Dermis blood vessel endothelial cell (primary cell): ENCODE measurements around the gene TIMM44. TPM values are rescaled to one million over a fixed set of nuclear protein-coding genes. Genes with fewer than 3 reads are reported as not detected.
"Not testable (repeated sequence)": the region's sequence is repeated elsewhere in the genome, so short reads cannot be mapped to it uniquely, and the experiment has no call there.

ENCODE experiments used
- DNase-seq: peaks from one replicate; pipeline ENCODE4 v3.0.0; 2010
- total RNA-seq: library from RNA; depleted of rRNA; stranded (reverse); fragments of >200 nt; gene quantifications from 2 replicates; pipeline ENCODE4 v1.2.3, GENCODE V29; 2014

Gene TIMM44
- total RNA-seq, 1 donor from 2014 or later = 53.4 TPM

DNA sequence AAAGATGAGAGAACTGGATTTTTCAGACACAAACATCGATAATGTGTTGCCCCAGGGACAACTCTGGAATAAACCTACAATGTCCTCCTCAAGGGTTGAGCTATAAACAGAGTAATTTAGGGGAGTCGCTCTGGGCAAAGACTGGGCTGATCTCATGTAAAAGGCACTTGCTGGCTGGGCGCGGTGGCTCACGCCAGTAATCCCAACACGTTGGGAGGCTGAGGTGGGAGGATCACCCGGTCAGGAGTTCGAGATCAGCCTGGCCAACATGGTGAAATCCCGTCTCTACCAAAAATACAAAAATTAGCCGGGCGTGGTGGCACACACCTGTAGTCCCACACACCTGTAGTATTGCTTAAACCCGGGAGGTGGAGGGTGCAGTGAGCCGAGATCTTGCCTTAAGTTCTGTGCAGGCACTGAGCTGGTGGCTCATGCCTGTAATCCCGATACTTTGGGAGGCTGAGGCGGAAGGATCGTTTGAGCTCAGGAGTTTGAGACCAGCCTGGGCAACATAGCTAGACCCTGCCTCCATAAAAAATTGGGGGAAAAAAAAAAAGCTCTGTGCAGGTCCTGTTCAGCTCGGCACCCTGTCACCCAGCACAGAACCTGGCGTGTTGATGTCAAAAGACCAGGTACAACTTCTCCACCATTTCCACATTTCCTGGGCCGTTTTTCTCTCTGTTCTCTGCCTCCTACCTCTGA is 1.4 kb downstream of the TIMM44 start:
- no peak for DNase-seq

DNA sequence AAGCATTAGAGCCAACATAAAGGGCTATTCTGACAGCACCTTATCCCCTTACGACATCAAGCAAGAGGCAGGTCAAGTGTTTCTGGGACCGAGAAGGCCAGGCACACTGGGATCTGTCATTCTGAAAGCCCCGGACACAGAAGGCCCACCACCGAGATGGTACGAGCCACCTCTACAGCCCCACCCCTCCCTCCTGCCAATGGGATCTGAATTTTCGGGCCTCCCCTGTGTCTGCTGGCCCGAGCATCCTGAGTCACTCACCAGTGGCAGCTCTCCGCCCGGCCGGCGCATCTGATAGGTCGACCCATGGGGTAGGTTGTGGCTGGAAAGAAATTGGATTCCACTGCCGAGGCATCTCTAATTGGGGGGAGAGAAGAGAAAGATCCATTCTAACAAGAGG is 2.6 kb downstream of the TIMM44 start:
- DNase-seq = no peak

DNA sequence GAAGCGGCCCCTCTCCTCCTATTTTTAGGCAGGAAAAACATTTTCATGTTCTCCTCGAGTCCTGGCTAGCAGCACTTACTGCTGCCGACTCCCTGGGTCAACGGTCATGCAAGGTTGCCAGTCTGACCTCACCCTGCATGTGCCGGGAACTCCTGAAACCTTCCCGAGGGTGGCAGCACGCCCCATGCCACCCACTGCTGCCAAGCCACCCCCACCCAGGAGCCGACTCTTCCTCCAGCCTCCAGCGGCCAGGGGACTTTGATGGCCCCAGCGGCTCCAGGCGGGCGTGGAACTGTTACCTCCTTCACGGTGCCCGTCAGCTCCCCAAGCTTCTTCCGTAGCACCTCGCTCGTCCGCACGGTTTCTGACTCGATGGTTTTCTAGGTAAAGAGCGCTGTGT is 8.7 kb downstream of the TIMM44 start:
- no peak for DNase-seq

DNA sequence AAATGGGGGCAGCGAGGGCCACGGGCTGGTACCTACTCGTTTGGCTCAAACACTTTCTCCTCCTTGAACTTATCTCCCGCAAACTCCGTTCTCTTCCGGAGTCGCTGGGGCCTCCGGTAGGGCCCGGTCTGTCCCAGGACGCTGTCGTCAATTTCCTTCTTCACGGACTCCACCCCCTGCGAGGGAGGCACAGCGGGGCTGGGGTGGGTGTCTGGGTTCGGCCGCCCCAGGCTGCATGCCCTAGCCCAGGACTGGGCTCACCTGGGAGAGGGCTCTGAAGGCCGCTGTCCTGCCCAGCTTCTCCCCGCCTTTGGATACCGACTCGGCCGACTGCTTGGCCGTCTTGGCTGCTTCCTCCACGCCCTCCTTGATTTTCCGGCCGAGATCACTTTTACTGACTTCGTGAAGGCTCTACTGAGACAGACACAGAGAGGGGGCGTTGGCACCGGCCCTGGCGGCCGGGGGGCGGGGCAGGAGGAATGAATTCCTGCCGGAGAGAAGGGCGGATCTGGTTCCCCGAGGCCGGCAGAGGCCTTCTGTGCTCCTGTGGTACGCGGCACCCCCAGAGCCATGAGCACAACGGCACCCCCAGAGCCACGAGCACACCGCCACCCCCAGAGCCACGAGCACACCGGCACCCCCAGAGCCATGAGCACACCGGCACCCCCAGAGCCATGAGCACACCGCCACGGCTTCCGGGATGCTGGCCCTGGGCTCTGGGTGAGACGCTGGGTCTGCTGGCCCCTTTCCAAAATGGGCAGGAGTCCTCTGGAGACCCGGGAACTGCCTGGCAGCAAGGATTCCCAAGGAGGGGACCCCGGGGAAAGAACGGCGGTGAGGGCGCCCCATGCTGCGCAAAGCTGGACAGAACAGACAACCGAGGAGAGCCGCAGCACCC is 9.4 kb downstream of the TIMM44 start:
- no peak for DNase-seq

DNA sequence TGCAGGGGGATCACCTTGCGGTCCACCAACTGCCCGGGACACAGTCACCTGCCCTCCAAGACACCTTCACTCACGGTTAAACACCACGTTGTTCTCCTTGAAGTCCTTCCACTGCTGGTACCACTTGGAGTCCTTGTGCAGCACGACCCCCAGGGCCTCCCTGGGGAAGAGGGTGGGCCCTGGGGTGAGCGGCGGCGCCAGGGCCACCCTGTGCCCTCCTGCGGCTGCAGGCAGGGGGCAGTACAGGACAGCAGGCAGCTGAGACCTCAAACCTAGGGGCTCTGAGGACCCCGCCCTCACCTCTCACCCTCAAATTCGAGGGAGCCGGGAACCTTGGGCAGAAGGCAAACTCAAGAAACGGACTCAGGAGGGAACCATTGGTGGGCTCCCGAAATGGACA is 10.1 kb downstream of the TIMM44 start:
- no peak for DNase-seq

DNA sequence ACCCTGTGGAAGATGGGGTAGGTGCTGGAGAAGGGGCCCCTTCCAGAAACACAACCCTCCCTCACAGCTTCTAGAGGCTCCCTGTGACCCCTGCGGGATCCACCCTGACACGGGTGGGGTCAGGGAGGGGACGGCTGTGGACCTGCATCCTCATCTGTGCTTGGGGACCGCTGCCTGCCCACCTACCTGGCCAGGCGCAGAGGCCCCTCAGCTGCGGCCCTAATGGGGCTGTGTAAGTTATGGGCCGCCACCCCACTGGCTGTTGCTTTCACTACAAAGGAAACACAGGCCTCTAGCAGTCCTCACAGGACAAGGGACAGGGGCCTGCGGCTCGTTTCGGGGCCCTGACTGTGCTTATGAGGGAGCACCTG is 10.6 kb downstream of the TIMM44 start:
- no peak for DNase-seq

DNA sequence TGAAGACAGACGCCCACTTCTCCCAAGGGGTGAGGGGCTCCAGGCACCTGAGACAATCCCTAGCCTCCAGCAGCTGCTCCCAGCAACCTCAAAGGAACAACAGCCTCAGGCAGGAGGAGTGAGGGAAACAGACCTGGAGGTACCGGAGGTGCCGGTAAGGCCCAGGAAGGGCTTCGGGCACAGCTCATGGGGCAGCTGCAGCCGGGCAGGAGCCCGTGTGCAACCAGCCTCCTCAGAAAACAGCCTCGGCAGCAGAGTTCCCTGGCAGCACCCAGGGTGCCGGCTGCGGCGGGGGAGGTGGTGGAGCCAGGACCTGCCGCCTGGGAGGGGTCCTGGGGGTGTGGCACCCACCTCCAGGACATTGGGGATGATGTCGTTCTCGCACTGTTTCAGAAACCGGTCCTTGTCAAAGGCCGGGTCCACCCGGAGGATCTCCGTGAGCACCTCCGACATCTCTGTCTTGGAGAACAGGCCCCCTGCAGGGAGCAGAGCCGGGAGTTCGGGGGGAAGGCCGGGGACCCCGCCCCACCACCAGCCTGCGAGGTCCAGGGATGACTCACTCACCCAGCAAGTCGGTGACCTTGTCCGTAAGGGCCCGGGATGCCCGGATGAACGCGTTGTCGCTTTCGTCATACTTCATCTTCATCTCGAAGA is 11.1 kb downstream of the TIMM44 start:
- DNase-seq = no peak

DNA sequence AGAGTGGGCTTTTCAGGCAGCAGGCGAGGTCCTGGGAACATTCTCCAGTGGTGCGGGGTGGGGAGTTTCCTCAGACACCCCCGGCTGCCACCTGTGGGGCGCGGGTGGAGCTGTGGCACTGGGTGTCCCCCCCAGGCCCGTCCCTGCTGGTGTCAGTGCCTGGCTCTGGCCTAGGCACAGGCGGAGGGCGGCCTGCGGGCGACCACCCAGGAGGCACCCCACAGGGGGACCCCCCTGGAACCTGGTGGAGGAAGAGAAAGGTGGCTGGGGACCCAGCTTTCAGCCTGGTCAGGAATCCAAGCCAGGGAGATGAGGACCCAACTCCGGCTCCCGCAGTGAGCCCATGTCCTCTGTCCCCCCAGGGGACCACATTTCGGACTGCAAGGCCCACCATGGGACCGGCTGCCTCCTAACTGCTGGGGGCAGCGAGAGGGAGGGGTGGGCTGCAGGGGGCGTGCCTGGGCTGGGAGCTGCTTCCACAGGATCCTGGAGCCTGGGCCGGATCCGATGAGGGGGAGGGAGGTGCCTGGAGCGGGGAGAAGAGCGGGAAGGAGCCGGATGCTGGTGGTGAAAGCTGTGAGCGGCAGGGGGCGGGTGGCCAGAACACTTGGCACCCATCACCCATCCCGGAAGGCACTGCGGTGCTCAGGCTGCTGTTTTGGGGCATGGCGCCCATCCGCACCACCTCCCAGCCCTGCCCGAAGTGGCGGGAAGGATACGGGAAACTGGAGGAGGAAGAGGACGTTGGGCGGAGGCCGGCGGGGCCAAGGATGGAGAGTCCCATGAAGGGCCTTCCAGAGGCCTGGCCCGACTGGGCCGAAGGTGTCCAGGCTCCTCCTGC is 12.0 kb downstream of the TIMM44 start:
- no peak for DNase-seq

DNA sequence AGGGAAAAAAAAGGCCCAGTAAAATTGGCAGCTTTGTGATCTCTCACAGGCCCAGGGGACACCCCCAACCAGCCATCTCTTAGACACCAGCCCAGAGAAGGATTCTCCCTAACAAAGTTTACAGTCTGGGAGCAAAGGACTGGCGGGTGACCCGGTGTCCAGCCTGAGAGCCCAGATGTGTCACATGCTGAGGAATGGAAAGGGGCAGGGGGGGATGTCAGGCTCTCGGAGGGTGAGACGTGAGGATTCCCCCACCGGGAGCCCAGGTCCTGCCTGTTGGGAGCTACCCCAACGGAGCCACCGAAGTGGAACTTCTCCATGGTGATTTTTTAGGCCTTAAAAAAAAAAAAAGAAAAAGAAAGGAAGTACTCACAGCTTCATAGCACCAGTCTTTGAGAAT is 12.7 kb downstream of the TIMM44 start:
- DNase-seq = no peak

DNA sequence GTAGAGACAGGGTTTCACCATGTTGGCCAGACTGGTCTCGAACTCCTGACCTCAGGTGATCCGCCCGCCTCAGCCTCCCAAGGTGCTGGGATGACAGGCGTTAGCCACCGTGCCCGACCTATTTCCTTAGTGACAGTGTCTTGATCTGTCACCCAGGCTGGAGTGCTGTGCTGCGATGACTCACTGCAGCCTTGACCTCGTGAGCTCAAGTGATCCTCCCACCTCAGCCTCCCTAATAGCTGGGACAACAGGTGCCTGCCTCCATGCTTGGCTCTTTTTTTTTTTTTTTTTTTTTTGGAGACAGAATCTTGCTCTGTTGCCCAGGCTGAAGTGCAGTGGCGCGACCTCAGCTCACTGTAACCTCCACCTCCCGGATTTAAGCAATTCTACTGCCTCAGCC is 13.4 kb downstream of the TIMM44 start:
- DNase-seq = not testable (repeated sequence)

DNA sequence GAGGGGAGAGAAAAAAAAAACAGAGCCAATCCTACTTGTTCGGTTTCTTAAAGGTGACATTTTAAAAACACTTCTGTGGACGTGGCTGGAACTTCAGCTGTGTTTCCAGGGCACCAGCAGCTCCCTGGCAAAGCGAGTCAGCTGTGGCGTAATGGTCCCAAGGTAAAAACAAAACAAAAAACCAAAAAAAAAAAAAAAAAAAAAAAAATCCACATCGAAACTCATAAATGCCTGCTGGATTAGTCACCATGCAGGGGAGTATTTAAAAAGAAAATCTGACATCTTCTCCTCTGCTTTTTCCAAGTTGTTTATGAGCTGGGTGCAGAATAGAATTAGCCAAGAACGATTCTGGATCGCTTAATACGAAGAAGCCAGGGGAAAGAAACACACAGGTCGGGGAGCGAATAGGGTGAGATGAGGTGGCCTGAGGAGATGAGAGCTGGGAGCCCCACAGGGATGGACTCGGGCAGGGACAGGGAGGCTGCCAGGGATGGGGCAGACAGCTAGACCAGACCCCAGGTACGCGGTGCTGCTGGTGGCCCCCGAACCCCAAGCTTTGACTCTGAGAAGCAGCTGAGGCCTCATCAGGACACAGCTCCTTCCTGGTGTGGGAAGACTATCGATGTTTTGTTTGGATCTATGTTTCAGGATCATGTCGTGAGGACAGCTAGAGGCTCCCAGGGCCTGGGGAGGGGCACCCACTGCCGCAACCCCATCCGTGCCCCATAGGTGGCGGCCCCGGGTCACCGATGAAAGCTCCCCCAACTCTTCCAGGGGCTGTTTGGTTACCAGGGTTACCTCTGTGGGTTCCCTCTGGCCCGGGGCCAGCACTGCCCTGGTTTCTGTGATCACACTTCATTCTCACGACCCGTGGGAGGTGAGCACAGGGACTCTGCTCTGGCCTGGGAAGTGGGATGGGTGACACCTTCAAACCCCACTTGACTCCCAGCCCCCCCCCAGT is 14.4 kb downstream of the TIMM44 start:
- peak; percentile 72 for DNase-seq

DNA sequence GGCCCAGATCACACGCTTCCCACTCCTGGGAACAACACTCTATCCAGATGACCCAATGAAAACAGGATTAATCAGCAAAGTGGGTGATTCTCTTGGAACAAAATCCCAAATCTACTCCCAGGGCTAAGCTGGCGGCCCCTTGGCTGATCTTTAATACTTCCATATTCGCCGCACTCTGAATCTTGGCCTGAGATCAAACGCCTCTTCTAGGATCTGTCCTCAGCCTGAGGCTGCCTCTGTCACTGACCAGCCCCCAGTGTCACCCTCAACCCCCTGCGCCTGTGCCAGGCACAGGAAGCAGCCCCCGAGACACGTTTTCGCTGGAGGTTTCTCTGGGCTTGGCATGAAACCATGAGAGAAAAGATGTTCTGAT is 15.1 kb downstream of the TIMM44 start:
- no peak for DNase-seq

DNA sequence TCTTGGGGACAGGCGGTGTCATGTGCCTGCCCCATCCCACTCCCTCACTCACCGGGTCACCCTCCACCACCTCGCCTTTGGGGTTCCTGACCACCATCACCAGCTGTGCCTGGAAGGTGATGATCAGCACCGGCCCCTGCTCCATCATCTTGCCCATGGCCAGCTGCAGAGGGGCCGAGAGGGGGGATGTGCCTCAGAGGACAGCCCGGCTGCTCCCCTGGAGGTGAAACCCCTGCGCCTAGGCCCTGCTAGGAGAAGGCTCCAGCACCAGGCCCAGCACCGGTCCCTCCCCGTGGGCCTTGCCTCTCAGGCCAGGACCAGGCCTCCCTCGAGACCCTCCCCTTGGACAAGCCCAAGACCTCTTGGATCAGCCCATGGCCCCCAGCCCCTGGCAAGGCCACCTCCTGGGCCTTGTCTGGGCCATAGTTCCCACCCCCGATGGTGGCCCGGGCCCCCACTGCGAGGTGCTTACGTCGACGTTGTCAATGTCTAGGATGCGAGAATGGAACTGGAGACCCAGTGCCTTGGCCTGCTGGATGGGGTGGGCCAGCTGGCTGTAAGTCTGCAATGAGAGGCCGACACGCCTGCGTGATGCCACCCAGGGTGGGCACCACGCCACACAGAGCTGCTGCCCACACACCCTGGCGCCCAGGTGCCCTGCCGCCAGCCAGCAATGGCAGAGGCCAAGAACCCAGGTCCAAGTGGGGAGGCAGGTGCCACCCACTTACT is 15.7 kb downstream of the TIMM44 start:
- no peak for DNase-seq

DNA sequence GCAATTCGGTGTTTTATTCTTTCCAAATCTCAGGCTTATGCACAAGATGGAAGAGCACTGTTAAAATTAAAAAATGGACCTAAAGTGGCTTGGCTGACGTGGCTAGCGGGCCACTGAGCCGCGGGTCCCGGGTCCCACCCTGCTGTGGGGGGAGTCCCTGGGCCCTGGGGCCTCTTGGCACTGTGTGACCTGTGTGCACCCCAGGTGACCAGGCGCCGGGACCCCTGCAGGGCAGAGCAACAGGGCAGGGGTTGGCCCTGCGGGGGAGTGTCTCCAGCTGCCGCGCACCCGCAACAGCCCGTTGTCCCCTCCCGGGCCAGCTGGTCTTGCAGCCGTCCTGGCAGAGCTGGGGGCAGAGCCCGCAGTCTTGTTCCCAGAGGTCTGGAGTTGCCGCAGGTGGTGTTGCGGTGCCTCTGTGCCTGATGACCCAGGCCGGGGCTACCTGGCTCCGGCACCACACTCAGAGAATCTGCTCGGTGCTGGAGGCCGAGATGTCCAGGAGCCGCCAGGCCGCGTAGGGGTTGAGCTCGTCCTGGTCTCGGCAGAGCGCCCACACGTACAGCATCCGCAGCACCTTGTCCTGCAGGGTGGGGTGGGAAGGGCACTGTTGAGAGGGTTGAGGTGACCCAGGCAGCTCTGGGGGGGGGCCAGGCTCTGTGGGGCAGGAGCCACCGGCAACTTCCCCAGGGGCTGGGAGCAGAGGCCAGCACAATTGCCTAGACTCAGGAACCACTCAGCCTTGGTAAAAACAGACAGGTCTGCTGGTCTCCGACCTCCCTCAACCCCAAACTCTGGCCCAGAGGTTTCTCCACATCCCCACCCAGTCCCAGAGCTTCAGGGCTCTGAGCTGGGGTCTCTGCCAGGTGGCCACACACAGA is 16.5 kb downstream of the TIMM44 start:
- DNase-seq = no peak

DNA sequence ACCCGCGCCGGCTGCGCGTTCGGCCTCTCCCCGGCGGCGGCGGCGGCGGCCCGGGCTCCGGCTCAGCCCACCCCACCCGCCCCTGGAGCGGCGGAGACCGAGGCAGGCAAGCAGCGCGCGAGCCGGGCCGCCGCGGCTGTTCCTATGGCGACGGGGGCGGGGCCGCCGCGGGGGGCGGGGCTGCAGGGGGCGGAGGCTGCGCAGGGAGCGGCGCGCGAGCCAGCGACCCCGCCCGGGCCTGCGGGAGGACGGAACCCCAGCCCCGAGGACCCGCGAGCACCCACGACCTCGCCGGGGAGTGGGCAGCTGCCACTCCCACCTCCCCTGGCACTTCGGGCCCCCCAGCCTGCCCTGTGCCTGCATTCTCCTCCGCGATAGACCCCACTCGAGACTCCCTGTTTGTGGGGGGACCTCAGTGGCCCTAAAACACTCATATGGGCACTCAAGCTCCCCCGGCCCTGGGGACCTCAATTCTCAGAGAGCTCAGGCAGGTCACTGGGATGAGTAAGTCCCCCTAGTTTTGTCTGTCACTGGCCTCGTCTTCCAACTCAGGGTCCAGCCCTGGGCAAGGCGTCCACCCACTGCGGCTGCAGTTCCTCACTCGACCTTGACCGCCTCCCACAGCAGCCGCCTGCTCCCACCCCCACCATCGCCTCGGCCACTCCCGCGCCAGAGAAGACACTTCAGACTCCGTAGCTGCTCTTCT is 17.3 kb downstream of the TIMM44 start, which contains the start of gene CTXN1:
Gene CTXN1 (minus strand): TSS at position 115 of the 706 bp plus-strand sequence. CDS start 597 bp downstream, outside the sequence.
- DNase-seq = peak; percentile 71

DNA sequence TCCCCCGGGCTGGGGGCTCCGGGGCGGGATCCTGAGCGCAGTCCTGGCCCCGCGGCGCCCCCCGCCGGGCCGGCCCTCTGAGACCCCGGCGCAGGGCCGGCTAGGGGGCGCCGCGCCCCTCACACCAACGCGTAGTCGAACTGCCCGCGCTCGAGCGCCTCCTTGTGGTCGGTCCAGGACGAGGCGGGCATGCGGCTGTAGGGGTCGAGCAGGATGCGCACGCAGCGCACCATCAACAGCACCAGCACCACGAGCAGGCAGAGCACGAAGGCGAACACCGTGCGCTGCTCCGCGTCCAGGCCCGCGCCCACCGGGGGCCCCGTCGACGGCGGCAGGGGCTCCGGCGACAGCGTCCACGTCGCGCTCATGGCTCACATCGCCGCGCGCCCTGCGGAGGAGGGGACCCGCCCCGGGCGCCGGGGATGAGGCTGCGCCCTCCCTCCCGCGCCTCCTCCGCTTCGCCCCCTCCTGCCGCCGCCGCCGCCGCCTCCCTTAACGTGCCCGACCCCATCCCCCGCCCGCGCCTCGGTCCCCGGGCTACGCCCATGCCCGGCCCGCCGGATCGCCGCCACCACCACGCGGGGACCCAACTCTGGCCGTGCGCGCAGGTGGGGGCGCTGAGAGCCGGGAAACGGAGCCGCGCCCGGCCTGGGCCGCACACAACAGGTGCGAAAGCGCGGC is 18.2 kb downstream of the TIMM44 start:
- DNase-seq = peak; percentile 86

DNA sequence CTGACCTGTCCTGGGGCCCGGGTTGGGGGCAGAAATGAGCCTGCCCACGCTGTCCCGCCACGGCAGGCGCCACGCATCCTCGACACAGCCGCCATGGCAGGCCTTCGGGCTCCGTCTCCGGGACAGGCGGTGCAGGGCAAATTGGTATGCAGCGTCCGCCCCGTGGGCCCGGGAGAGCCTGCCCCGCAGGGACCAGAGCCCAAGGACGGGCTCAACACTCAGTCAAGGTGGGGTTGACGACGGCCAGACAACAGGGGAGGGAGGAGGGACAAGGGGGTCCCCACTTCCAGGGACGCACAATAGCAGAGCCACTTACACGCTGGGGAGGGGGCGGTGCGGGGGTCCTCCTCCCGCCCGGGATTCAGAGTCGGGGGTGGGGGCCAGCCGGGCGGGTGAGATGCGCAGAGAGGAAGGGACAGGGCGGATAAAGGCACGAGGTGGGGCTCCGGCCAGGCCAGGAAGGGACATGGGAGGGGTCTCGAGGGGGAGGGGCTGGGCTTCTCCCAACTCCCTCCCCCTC is 18.8 kb downstream of the TIMM44 start:
- no peak for DNase-seq

DNA sequence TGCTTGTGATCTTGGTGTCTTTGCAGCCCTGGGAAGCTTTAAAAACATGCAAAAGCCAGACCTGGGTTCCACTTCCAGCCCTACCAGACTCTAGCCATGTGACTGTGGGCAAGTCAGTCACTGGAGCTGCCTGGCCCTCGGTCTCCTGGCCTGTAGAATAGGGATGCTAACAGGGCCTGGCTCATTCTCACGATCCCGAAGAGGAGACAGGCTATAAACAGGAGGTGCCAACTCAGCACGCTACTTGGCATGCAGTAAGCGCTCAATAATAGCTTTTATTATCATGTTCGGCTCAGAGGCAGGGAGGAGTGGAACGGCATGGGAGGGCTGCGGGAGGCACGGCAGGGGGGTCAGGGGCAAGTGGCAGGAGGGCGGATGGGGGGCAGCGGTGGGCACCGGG is 19.2 kb downstream of the TIMM44 start:
- DNase-seq = no peak
